GM19324 (cell line): ENCODE data around the gene SLCO4A1.
A peak's percentile ranks its signal among the peaks of the same experiment; 100 is the strongest.

Experiments used
- ATAC-seq: cut with Tn5 transposase; IDR thresholded peaks from one replicate; pipeline ENCODE4 v1.9.1; 2021; ENCODE audit warnings: mild to moderate bottlenecking, moderate library complexity; ENCODE audit not compliant: unreplicated experiment, low FRiP score

SLCO4A1 gene

GRCh38 chr20:62648318-62648995, 6.2 kb downstream of the SLCO4A1 start:
- ATAC-seq = no peak

GRCh38 chr20:62649140-62649539, 6.8 kb downstream of the SLCO4A1 start:
- no peak for ATAC-seq

GRCh38 chr20:62650551-62651284, 8.4 kb downstream of the SLCO4A1 start:
- no peak for ATAC-seq

- ATAC-seq = peak; percentile 64
Measured at GRCh38 chr20:62651285-62652021, 9.2 kb downstream of the SLCO4A1 start.

GRCh38 chr20:62652041-62652893, 10.0 kb downstream of the SLCO4A1 start:
- ATAC-seq = peak; percentile 66

- no peak for ATAC-seq
Measured at GRCh38 chr20:62652894-62653305, 10.6 kb downstream of the SLCO4A1 start.

GRCh38 chr20:62653373-62653772, 11.1 kb downstream of the SLCO4A1 start:
- no peak for ATAC-seq

GRCh38 chr20:62653951-62654685, 11.8 kb downstream of the SLCO4A1 start:
- ATAC-seq = no peak

GRCh38 chr20:62655282-62656196, 13.2 kb downstream of the SLCO4A1 start:
- no peak for ATAC-seq

GRCh38 chr20:62656197-62656918, 14.1 kb downstream of the SLCO4A1 start:
- ATAC-seq = no peak

GRCh38 chr20:62656919-62657588, 14.8 kb downstream of the SLCO4A1 start:
- ATAC-seq = no peak

- no peak for ATAC-seq
Measured at GRCh38 chr20:62657589-62657942, 15.3 kb downstream of the SLCO4A1 start.

- ATAC-seq = no peak
Measured at GRCh38 chr20:62657956-62658355, 15.7 kb downstream of the SLCO4A1 start.

GRCh38 chr20:62658593-62659178, 16.4 kb downstream of the SLCO4A1 start:
- no peak for ATAC-seq

- ATAC-seq = no peak
Measured at GRCh38 chr20:62659488-62660239, 17.4 kb downstream of the SLCO4A1 start.

- ATAC-seq = no peak
Measured at GRCh38 chr20:62660240-62660615, 17.9 kb downstream of the SLCO4A1 start.

- no peak for ATAC-seq
Measured at GRCh38 chr20:62660768-62661167, 18.5 kb downstream of the SLCO4A1 start.
